Fibroblast of pulmonary artery (primary cell): ENCODE data around the gene FXR1.

ENCODE experiments used
- DNase-seq: peaks from one replicate; pipeline ENCODE4 v3.0.0-alpha.2; 2010; ENCODE audit warnings: low read depth
- H3K4me3 ChIP-seq: replicated peaks from 2 replicates; pipeline ENCODE4 v1.5.1; 2011; ENCODE audit warnings: low read depth, mild to moderate bottlenecking, control low read depth, low read length, moderate library complexity
- CTCF ChIP-seq: IDR thresholded peaks from 2 replicates; pipeline ENCODE4 v1.5.1; 2011; ENCODE audit warnings: mild to moderate bottlenecking, control low read depth, low read length, inconsistent platforms; ENCODE audit errors: missing control alignments

Gene FXR1

GRCh38 chr3:180882115-180882514 is 30.4 kb upstream of the FXR1 start:
- H3K4me3 ChIP-seq, result no peak overlapping the region
- TF ChIP-seq CTCF, result no peak
- no peak for DNase-seq

GRCh38 chr3:180888992-180889560 is 23.4 kb upstream of the FXR1 start:
- no peak overlapping the region for H3K4me3 ChIP-seq
- DNase-seq, result no peak
- no peak for TF ChIP-seq CTCF

- DNase-seq, result no peak
- H3K4me3 ChIP-seq, result no peak overlapping the region
- no peak for TF ChIP-seq CTCF
Measured at GRCh38 chr3:180898572-180898971, 13.9 kb upstream of the FXR1 start.

- DNase-seq, result no peak
Measured at GRCh38 chr3:180909369-180910127, 2.9 kb upstream of the FXR1 start.

GRCh38 chr3:180910823-180911222 is 1.6 kb upstream of the FXR1 start:
- no peak for TF ChIP-seq CTCF
- DNase-seq, result no peak

More at GRCh38 chr3:180909369-180910127, 2.9 kb upstream of the FXR1 start:
- TF ChIP-seq CTCF, result no peak
- no peak overlapping the region for H3K4me3 ChIP-seq

GRCh38 chr3:180911876-180912303 is 580 bp upstream of the FXR1 start:
- peak overlapping the region; percentile 97 for H3K4me3 ChIP-seq
- TF ChIP-seq CTCF, result no peak
- DNase-seq, result no peak

More at GRCh38 chr3:180910823-180911222, 1.6 kb upstream of the FXR1 start:
- no peak overlapping the region for H3K4me3 ChIP-seq
